Measurements from ENCODE around the gene PER2. TPM values are rescaled to one million over a fixed set of nuclear protein-coding genes. Genes with fewer than 3 reads are reported as not detected.

PER2 gene
- total and polyA plus RNA-seq, 10 donors = 2.0 to 16.2 (median 12.0) TPM

GRCh38 chr2:238239863-238240756, 48.3 kb downstream of the PER2 start, which contains the start of gene HES6:
HES6 (minus strand) TSS chr2:238240038; CDS start chr2:238239905, 133 bp downstream.
- peak within 1 kb of the TSS in 4 of 8 donors; percentile 47 to 67 (median 57) for H3K27ac ChIP-seq
- H3K4me1 ChIP-seq = peaks cover 11 to 50% (median 36%) of the 10 kb centered on the region in 6 donors
- peak; percentile 95 for DNase-seq
- 1 to 3% (median 1%) methylated on average over 23 to 105 of the region's 105 CpGs for WGBS, 5 donors
- peaks cover 0 to 65% (median 13%) of the 10 kb centered on the region in 7 donors for H3K27me3 ChIP-seq (replicated peaks in 1 of 7)
- peak within 1 kb of the TSS; percentile 64 to 90 (median 77) for H3K4me3 ChIP-seq
- H3K9me3 ChIP-seq = no peaks in the 10 kb centered on the region
- TF ChIP-seq POLR2A (IDR thresholded peaks at IDR 0.05) = peak in 1 of 3 donors; percentile 74
- peak; percentile 82 to 90 (median 86) for TF ChIP-seq POLR2AphosphoS5 (IDR thresholded peaks at IDR 0.05)
- TF ChIP-seq CTCF (IDR thresholded peaks at IDR 0.05 in 8 of 11, conservative IDR thresholded peaks at IDR 0.05 in 3 of 11) = no peak
- intact Hi-C loops (cut with DNase I; ENCODE audit: low total_unique reads) = no loop called here
- H3K36me3 ChIP-seq = peaks cover 0 to 9% (median 2%) of the 10 kb centered on the region in 6 donors

DNA sequence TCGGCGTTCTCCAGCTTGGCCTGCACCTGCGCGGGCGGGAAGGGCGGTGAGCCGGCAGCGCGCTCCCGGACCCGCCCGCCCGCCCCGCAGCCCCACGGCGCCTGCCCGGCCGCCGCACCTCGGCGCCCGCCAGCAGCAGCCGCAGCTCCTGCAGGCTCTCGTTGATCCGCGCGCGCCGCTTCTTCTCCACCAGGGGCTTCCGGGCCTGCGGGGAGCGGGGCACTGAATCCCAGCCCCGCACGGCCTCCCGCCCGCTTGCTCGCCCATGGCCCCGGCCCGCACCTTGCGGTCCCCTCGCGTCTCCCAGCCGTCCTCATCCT, 48.9 kb downstream of the PER2 start:
- intact Hi-C loops (cut with DNase I; ENCODE audit: low total_unique reads) = no loop called here
- H3K4me1 ChIP-seq = peaks cover 11 to 56% (median 38%) of the 10 kb centered on the region in 6 donors
- TF ChIP-seq CTCF (IDR thresholded peaks at IDR 0.05 in 8 of 11, conservative IDR thresholded peaks at IDR 0.05 in 3 of 11) = no peak
- TF ChIP-seq POLR2A (IDR thresholded peaks at IDR 0.05) = no peak
- TF ChIP-seq POLR2AphosphoS5 (IDR thresholded peaks at IDR 0.05) = no peak
- DNase-seq = no peak
- peak overlapping the region in 4 of 8 donors; percentile 47 to 67 (median 57) for H3K27ac ChIP-seq
- H3K4me3 ChIP-seq = peak overlapping the region; percentile 64 to 90 (median 77)
- H3K9me3 ChIP-seq = no peaks in the 10 kb centered on the region
- WGBS, 5 donors = 0 to 1% (median 1%) methylated on average over 22 to 43 of the region's 43 CpGs; no CpG with 5 or more reads in 2 of the 5 donors
- H3K36me3 ChIP-seq = peaks cover 0 to 3% (median 0%) of the 10 kb centered on the region in 6 donors
- peaks cover 0 to 65% (median 13%) of the 10 kb centered on the region in 7 donors for H3K27me3 ChIP-seq (replicated peaks in 1 of 7)

- peaks cover 0 to 65% (median 13%) of the 10 kb centered on the region in 7 donors for H3K27me3 ChIP-seq (replicated peaks in 1 of 7)
- TF ChIP-seq POLR2A (IDR thresholded peaks at IDR 0.05) (no peak), POLR2AphosphoS5 (IDR thresholded peaks at IDR 0.05) (peak in 2 of 3 donors; percentile 26 to 61), CTCF (IDR thresholded peaks at IDR 0.05 in 8 of 11, conservative IDR thresholded peaks at IDR 0.05 in 3 of 11) (no peak)
- peak; percentile 90 for DNase-seq
- 21 to 41% (median 25%) methylated on average over 20 to 75 of the region's 75 CpGs for WGBS, 5 donors
- no peaks in the 10 kb centered on the region for H3K36me3 ChIP-seq
- H3K4me3 ChIP-seq = peak overlapping the region; percentile 18 to 90 (median 77)
- peak overlapping the region in 1 of 8 donors; percentile 47 for H3K27ac ChIP-seq
- peaks cover 11 to 60% (median 39%) of the 10 kb centered on the region in 6 donors for H3K4me1 ChIP-seq
- no peaks in the 10 kb centered on the region for H3K9me3 ChIP-seq
- intact Hi-C loops (cut with DNase I; ENCODE audit: low total_unique reads) = no loop called here
These were observed 49.5 kb downstream of the PER2 start for GRCh38 chr2:238238766-238239542.
